Measurements from ENCODE around the gene XIAP.

- TF ChIP-seq CTCF (conservative IDR thresholded peaks at IDR 0.05; ENCODE audit: low read depth, low read length) (peak; percentile 70), EZH2 (IDR thresholded peaks at IDR 0.05; ENCODE audit: low read length, unreplicated experiment) (no peak)
Measured at GRCh38 chrX:123884809-123885408, 25.1 kb downstream of the XIAP start.

All from PC-3 (cell line).